ENCODE measurements around the gene RMND5B. TPM values are rescaled to one million over a fixed set of nuclear protein-coding genes. Genes with fewer than 3 reads are reported as not detected.

The RMND5B gene
- total and polyA plus RNA-seq, 7 donors = 25.2 to 44.8 (median 37.5) TPM

DNA sequence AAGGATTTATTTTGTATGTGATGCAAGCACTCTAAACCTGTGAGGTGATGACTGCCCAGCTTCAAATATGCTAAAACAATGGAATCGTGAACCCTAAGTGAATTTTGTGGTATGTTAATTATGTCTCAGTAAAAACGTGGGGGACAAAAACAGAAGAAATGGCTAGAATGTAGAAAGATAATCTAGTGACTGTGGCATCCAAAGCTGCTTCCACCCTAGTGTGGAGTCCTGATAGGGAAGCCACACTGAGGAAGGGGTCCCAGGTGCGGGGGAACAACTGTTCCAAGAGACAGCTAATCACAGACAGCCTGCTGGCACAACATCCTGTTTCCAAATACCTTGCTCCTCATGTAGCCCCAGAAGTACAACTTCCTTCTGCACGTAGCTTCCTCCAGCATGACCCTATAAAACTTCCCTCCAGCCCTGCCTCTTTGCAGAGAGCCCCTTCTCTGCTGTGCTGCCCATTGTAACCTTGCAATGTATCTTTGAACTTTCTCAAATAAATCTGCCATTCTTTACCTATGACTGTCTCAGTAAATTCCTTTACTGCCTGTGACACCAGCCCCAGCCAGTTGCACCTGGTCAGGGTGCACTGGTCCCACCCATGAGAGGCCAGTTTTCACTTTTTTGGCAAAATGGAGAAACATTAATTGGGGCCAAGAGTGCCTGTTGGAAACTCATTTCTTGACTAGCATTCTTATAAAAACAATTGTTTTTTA is 51.5 kb downstream of the RMND5B start:
- peaks cover 0 to 10% (median 0%) of the 10 kb centered on the region in 3 donors for H3K27me3 ChIP-seq
- no peaks in the 10 kb centered on the region for H3K4me1 ChIP-seq
- no peak for DNase-seq
- intact Hi-C loops (cut with DNase I) = no loop called here
- no peak overlapping the region for H3K27ac ChIP-seq
- H3K9me3 ChIP-seq = no peaks in the 10 kb centered on the region
- no peak overlapping the region for H3K4me3 ChIP-seq
- TF ChIP-seq EP300 (IDR thresholded peaks at IDR 0.05) = no peak
- TF ChIP-seq POLR2A (IDR thresholded peaks at IDR 0.05) = no peak
- no peak for TF ChIP-seq POLR2AphosphoS5 (IDR thresholded peaks at IDR 0.05)
- TF ChIP-seq, protein P1, sequence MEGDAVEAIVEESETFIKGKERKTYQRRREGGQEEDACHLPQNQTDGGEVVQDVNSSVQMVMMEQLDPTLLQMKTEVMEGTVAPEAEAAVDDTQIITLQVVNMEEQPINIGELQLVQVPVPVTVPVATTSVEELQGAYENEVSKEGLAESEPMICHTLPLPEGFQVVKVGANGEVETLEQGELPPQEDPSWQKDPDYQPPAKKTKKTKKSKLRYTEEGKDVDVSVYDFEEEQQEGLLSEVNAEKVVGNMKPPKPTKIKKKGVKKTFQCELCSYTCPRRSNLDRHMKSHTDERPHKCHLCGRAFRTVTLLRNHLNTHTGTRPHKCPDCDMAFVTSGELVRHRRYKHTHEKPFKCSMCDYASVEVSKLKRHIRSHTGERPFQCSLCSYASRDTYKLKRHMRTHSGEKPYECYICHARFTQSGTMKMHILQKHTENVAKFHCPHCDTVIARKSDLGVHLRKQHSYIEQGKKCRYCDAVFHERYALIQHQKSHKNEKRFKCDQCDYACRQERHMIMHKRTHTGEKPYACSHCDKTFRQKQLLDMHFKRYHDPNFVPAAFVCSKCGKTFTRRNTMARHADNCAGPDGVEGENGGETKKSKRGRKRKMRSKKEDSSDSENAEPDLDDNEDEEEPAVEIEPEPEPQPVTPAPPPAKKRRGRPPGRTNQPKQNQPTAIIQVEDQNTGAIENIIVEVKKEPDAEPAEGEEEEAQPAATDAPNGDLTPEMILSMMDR (IDR thresholded peaks at IDR 0.05) = no peak
- no peaks in the 10 kb centered on the region for H3K36me3 ChIP-seq
- WGBS, 2 donors = 22 to 44% methylated on average over 4 of the region's 4 CpGs

DNA sequence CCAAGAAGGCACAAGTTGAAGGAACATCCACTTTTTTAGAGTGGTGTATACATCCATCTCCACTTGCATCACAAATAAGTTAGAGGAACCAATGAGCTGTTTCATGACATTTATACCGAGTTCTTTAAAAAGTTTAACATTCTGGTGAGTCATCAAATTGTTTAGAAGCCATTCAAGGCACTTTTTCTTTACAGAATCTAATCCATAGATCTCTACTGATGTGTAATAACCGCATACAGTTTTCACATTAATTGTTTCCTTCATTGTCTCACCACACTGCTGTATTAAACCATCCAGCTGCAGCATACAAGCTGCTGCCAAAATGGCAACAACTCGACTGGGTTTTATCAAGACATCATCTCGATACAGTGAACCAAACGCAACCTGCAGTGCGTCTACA is 55.6 kb downstream of the RMND5B start:
- no peak for TF ChIP-seq POLR2AphosphoS5 (IDR thresholded peaks at IDR 0.05)
- TF ChIP-seq, protein P1 (IDR thresholded peaks at IDR 0.05) = no peak
- no peak for TF ChIP-seq EP300 (IDR thresholded peaks at IDR 0.05)
- TF ChIP-seq POLR2A (IDR thresholded peaks at IDR 0.05) = no peak
- H3K4me3 ChIP-seq = no peak overlapping the region
- no peak for DNase-seq
- H3K9me3 ChIP-seq = no peaks in the 10 kb centered on the region
- no peaks in the 10 kb centered on the region for H3K27me3 ChIP-seq
- H3K27ac ChIP-seq = no peak overlapping the region
- no peaks in the 10 kb centered on the region for H3K36me3 ChIP-seq
- 66 to 75% methylated on average over 6 of the region's 6 CpGs for WGBS, 2 donors
- intact Hi-C loops (cut with DNase I) = no loop called here
- no peaks in the 10 kb centered on the region for H3K4me1 ChIP-seq

DNA sequence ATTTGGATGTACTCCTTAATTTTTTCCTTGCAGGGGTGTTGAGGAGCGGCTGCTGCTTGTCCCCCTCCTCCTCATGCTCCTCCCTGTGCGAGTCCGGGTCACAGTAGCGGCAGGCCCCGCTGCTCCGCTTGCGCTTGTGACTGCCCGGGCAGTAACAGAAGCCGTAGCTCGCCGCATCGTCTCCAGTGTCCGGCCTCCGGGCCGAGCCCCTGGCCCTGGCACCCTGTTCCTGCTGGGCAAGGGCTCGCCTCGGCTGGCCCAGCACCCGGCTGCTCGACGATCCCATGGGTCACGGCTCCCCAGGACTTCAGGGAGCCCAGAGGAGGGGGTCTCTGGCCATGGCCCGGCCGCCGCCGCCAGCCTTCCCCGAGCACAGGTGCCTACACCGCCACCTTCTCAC is 56.2 kb downstream of the RMND5B start, which contains the start of gene GMCL2:
GMCL2 (minus strand) TSS at position 358 of the 400 bp plus-strand sequence; CDS start at position 286, 72 bp downstream.
- no peak for DNase-seq

DNA sequence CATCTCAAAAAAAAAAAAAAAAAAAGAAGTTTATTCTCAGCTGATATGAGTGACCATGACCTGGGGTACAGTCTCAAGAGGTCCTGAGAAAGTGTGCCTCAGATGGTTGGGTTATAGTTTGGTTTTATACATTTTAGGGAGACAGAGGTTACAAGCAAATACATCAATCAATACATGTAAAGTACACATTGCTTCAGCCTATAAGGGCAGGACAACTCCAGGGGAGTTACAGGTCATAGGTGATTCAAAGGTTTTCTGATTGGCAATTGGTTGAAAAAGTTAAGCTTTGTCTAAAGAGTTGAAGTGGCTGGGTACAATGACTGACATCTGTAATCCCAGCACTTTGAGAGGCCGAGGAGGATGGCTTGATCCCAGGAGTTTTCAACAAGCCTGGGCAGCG is 58.6 kb downstream of the RMND5B start:
- Histone ChIP-seq H3K4me3 (no peak overlapping the region), H3K36me3 (no peaks in the 10 kb centered on the region), H3K4me1 (no peaks in the 10 kb centered on the region), H3K27me3 (no peaks in the 10 kb centered on the region), H3K27ac (no peak overlapping the region), H3K9me3 (no peaks in the 10 kb centered on the region)
- intact Hi-C loops (cut with DNase I) = no loop called here
- DNase-seq = no peak
- no peak for TF ChIP-seq POLR2A (IDR thresholded peaks at IDR 0.05)
- TF ChIP-seq POLR2AphosphoS5 (IDR thresholded peaks at IDR 0.05) = no peak
- no peak for TF ChIP-seq EP300 (IDR thresholded peaks at IDR 0.05)
- TF ChIP-seq, protein P1 (IDR thresholded peaks at IDR 0.05) = no peak
- 43 to 70% methylated on average over 2 of the region's 2 CpGs for WGBS, 2 donors

More for the DNA sequence above, 56.2 kb downstream of the RMND5B start, which contains the start of gene GMCL2:
- TF ChIP-seq POLR2AphosphoS5 (IDR thresholded peaks at IDR 0.05) (no peak), POLR2A (IDR thresholded peaks at IDR 0.05) (no peak), EP300 (IDR thresholded peaks at IDR 0.05) (no peak)
- TF ChIP-seq, protein P1 (IDR thresholded peaks at IDR 0.05) = no peak
- H3K4me3 ChIP-seq = peak within 1 kb of the TSS in 1 of 4 donors; percentile 5
- no peaks in the 10 kb centered on the region for H3K9me3 ChIP-seq
- whole genome bisulfite sequencing, 2 donors = 93 to 94% methylated on average over 27 of the region's 27 CpGs
- no peak within 1 kb of the TSS for H3K27ac ChIP-seq
- no peaks in the 10 kb centered on the region for H3K36me3 ChIP-seq
- H3K27me3 ChIP-seq = no peaks in the 10 kb centered on the region
- H3K4me1 ChIP-seq = no peaks in the 10 kb centered on the region
- intact Hi-C loops (cut with DNase I) = no loop called here

All from sigmoid colon (tissue), 7 donors.